Astrocyte (in vitro differentiated cells and primary cell): ENCODE results near the gene CPNE1.

ENCODE experiments used
- EZH2 ChIP-seq: IDR thresholded peaks from 2 replicates; pipeline ENCODE4 v1.6.1; 2012; ENCODE audit warnings: mild to moderate bottlenecking, low read length, inconsistent platforms; ENCODE audit not compliant: insufficient read depth
- TF ChIP-seq, protein P1 (sequence below): IDR thresholded peaks from 2 replicates; pipeline ENCODE4 v1.5.1; 2011; ENCODE audit warnings: low read depth, mild to moderate bottlenecking, inconsistent platforms, low read length, moderate library complexity; ENCODE audit not compliant: insufficient read depth

DNA sequence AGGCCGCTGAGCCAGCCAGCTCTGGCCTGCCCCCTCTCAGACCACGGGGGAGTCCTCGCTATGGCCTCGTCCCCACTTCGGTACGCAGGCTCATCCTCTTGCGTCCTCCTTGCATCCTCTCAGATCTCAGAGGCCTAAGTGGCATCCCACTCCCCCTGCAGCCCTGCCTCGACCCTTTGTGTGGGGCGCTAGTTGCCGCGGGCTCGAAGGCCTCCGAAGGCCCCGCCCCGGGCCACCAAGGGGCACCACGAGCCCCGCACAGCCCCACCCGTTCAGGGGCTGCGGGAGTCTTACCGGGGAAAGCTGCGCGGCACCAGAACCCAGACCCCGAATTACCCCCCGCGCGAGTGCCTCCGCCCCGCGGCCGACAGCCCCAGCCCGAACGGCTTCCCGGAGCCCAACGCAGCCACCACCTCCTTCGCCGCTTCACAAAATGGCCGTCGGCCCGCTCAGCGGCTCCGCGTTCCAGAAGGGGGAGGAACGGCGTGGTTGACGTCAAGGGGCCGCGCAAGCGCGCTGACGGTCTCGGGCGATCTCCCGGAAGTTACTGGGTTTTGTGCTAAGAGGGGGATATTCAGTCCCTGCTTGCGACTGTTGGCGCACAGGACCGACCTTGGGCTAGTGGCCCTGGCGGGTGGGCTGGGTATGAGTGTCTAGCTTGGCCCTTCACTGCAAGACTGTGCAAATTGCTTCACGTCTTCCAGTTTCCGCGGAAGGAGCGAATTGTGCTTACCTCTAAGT, at the start of gene CPNE1, which contains the start of gene RBM12:
- TF ChIP-seq, protein P1, sequence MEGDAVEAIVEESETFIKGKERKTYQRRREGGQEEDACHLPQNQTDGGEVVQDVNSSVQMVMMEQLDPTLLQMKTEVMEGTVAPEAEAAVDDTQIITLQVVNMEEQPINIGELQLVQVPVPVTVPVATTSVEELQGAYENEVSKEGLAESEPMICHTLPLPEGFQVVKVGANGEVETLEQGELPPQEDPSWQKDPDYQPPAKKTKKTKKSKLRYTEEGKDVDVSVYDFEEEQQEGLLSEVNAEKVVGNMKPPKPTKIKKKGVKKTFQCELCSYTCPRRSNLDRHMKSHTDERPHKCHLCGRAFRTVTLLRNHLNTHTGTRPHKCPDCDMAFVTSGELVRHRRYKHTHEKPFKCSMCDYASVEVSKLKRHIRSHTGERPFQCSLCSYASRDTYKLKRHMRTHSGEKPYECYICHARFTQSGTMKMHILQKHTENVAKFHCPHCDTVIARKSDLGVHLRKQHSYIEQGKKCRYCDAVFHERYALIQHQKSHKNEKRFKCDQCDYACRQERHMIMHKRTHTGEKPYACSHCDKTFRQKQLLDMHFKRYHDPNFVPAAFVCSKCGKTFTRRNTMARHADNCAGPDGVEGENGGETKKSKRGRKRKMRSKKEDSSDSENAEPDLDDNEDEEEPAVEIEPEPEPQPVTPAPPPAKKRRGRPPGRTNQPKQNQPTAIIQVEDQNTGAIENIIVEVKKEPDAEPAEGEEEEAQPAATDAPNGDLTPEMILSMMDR = no peak
- no peak for TF ChIP-seq EZH2
